HL-60 (cell line): ENCODE measurements around the gene MOB4.

Source experiments
- GABPA ChIP-seq: IDR thresholded peaks from 2 replicates; pipeline ENCODE4 v1.6.1; 2012; ENCODE audit warnings: low read depth
- POLR2AphosphoS5 ChIP-seq: IDR thresholded peaks from 2 replicates; pipeline ENCODE4 v1.6.1; 2012; ENCODE audit warnings: low read depth
- SPI1 ChIP-seq: IDR thresholded peaks from 2 replicates; pipeline ENCODE4 v1.6.1; 2012; ENCODE audit warnings: low read depth, mild to moderate bottlenecking, borderline replicate concordance
- TF ChIP-seq, protein P1 (sequence below): IDR thresholded peaks from one replicate; pipeline ENCODE4 v1.5.1; 2011; ENCODE audit warnings: low read length, control low read depth, inconsistent platforms; ENCODE audit not compliant: insufficient read depth
- TF ChIP-seq, protein P2 (sequence below): IDR thresholded peaks from 2 replicates; pipeline ENCODE4 v1.6.1; 2012; ENCODE audit warnings: low read depth; ENCODE audit not compliant: insufficient replicate concordance

DNA sequence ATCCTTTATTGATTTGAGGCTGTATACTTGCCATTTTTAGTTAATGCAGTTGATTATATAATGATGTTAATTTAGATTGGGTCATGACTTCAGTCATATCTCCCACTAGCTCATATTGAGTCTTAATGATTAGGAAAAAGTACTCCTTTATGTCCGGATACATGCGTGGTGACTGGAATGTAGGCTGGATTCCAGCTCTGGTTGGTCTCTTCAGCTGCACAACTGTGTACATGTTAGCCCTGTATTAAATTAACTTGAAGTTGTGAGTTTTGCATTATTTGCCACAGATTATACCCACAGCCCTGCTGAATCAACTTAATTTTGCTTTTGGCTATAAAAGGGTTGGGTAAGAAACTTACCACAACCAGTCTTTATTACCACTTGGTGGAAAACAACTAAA, 22.5 kb downstream of the MOB4 start:
- no peak for TF ChIP-seq POLR2AphosphoS5
- TF ChIP-seq, protein P1, sequence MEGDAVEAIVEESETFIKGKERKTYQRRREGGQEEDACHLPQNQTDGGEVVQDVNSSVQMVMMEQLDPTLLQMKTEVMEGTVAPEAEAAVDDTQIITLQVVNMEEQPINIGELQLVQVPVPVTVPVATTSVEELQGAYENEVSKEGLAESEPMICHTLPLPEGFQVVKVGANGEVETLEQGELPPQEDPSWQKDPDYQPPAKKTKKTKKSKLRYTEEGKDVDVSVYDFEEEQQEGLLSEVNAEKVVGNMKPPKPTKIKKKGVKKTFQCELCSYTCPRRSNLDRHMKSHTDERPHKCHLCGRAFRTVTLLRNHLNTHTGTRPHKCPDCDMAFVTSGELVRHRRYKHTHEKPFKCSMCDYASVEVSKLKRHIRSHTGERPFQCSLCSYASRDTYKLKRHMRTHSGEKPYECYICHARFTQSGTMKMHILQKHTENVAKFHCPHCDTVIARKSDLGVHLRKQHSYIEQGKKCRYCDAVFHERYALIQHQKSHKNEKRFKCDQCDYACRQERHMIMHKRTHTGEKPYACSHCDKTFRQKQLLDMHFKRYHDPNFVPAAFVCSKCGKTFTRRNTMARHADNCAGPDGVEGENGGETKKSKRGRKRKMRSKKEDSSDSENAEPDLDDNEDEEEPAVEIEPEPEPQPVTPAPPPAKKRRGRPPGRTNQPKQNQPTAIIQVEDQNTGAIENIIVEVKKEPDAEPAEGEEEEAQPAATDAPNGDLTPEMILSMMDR, result no peak
- TF ChIP-seq, protein P2, sequence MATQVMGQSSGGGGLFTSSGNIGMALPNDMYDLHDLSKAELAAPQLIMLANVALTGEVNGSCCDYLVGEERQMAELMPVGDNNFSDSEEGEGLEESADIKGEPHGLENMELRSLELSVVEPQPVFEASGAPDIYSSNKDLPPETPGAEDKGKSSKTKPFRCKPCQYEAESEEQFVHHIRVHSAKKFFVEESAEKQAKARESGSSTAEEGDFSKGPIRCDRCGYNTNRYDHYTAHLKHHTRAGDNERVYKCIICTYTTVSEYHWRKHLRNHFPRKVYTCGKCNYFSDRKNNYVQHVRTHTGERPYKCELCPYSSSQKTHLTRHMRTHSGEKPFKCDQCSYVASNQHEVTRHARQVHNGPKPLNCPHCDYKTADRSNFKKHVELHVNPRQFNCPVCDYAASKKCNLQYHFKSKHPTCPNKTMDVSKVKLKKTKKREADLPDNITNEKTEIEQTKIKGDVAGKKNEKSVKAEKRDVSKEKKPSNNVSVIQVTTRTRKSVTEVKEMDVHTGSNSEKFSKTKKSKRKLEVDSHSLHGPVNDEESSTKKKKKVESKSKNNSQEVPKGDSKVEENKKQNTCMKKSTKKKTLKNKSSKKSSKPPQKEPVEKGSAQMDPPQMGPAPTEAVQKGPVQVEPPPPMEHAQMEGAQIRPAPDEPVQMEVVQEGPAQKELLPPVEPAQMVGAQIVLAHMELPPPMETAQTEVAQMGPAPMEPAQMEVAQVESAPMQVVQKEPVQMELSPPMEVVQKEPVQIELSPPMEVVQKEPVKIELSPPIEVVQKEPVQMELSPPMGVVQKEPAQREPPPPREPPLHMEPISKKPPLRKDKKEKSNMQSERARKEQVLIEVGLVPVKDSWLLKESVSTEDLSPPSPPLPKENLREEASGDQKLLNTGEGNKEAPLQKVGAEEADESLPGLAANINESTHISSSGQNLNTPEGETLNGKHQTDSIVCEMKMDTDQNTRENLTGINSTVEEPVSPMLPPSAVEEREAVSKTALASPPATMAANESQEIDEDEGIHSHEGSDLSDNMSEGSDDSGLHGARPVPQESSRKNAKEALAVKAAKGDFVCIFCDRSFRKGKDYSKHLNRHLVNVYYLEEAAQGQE, result no peak
- TF ChIP-seq GABPA, result no peak
- no peak for TF ChIP-seq SPI1
